MCF 10A (cell line): Measurements from ENCODE around the gene KCNJ10. TPM values are rescaled to one million over a fixed set of nuclear protein-coding genes. Genes with fewer than 3 reads are reported as not detected.

ENCODE experiments used
- BruUV-seq: library from RNA; stranded (reverse); fragments of 400-500 nt; replicated peaks from 2 replicates; lab custom pipeline; 2021; lab: Mats Ljungman, UMichigan
- CTCF ChIA-PET: fragments of 300-600 bp; sonication (Branson Sonifier 250); formaldehyde crosslinking; extraction: SDS; loops from one replicate; lab custom pipeline; 2021; ENCODE audit warnings: antibody characterized with exemption, inconsistent platforms; lab: Yijun Ruan, JAX
- POLR2A ChIA-PET: fragments of 300-600, 350-650 bp; sonication (Branson Sonifier 250); formaldehyde crosslinking; extraction: SDS; loops from one replicate; lab custom pipeline; 2020; ENCODE audit warnings: antibody characterized with exemption, inconsistent platforms; lab: Yijun Ruan, JAX
- DNase-seq: peaks from one replicate; pipeline ENCODE4 v3.0.0-alpha.2; 2018; ENCODE audit not compliant: unreplicated experiment
- H3K27ac Mint-ChIP-seq: one replicate; pipeline ENCODE4 v1.8.0; 2022; ENCODE audit warnings: mild to moderate bottlenecking, low read depth, mixed read lengths; ENCODE audit not compliant: unreplicated experiment
- H3K27me3 Mint-ChIP-seq: one replicate; pipeline ENCODE4 v1.8.0; 2022; ENCODE audit warnings: mixed read lengths; ENCODE audit not compliant: insufficient read depth, unreplicated experiment
- H3K36me3 Mint-ChIP-seq: one replicate; pipeline ENCODE4 v1.8.0; 2022; ENCODE audit warnings: mild to moderate bottlenecking, moderate library complexity, mixed read lengths; ENCODE audit not compliant: insufficient read depth, unreplicated experiment
- H3K4me1 Mint-ChIP-seq: one replicate; pipeline ENCODE4 v1.8.0; 2022; ENCODE audit warnings: mixed read lengths; ENCODE audit not compliant: insufficient read depth, unreplicated experiment
- H3K4me3 Mint-ChIP-seq: one replicate; pipeline ENCODE4 v1.8.0; 2022; ENCODE audit warnings: mild to moderate bottlenecking, moderate library complexity, mixed read lengths; ENCODE audit not compliant: unreplicated experiment
- H3K9me3 Mint-ChIP-seq: one replicate; pipeline ENCODE4 v1.8.0; 2022; ENCODE audit warnings: mixed read lengths; ENCODE audit not compliant: unreplicated experiment
- CTCF ChIP-seq: fragments of 200-600 bp; IDR thresholded peaks from one replicate; pipeline ENCODE4 v1.8.0; 2022; ENCODE audit warnings: antibody characterized with exemption, mild to moderate bottlenecking; ENCODE audit not compliant: unreplicated experiment
- intact Hi-C: fragments of 100-400 bp; cut with micrococcal nuclease; formaldehyde crosslinking; loops from 2 replicates; pipeline ENCODE4 v1.14.1; 2022
- total RNA-seq: library from RNA; stranded (reverse); gene quantifications from 2 replicates; pipeline ENCODE4 v1.2.3, GENCODE V29; 2022

Gene KCNJ10
- total RNA-seq, 1 experiment from 2014 or later, result not detected

GRCh38 chr1:160103658-160104408 is 33.9 kb upstream of the KCNJ10 start:
- Mint-ChIP-seq H3K9me3 (no peaks in the 10 kb centered on the region), H3K36me3 (no peaks in the 10 kb centered on the region), H3K4me1 (peaks cover 15% of the 10 kb centered on the region), H3K4me3 (no peak overlapping the region), H3K27ac (no peak overlapping the region), H3K27me3 (no peaks in the 10 kb centered on the region)
- TF ChIP-seq CTCF, result no peak
- CTCF ChIA-PET, result interaction anchor here (0.5 to 13.2 kb wide), 22 partner anchors 14 to 906 kb away, joined by 3 to 243 read pairs (median 6); partner anchors contain the start of genes CASQ1, DCAF8 and PEA15
- intact Hi-C loops, result no loop called here
- no TSS peak for BruUV-seq
- POLR2A ChIA-PET, result interaction anchor here (0.7 to 1.4 kb wide), 9 partner anchors 14 to 157 kb away, joined by 3 to 7 read pairs (median 4); no protein-coding TSS in a partner anchor
- DNase-seq, result no peak

GRCh38 chr1:160101717-160102522 is 32.0 kb upstream of the KCNJ10 start:
- BruUV-seq, result no TSS peak
- H3K9me3 Mint-ChIP-seq, result no peaks in the 10 kb centered on the region
- CTCF ChIA-PET, result interaction anchor here (0.6 to 13.2 kb wide), 66 partner anchors 9 to 1079 kb away, joined by 3 to 243 read pairs (median 5); partner anchors contain the start of genes CASQ1, DCAF8, KCNJ9 and PEA15
- POLR2A ChIA-PET, result interaction anchor here (0.6 to 2.9 kb wide), 13 partner anchors 8 to 242 kb away, joined by 3 to 15 read pairs (median 6); partner anchors contain the start of genes DCAF8 and PEX19
- no peak for DNase-seq
- TF ChIP-seq CTCF, result no peak
- H3K27ac Mint-ChIP-seq, result no peak overlapping the region
- no peaks in the 10 kb centered on the region for H3K36me3 Mint-ChIP-seq
- no peak overlapping the region for H3K4me3 Mint-ChIP-seq
- H3K27me3 Mint-ChIP-seq, result no peaks in the 10 kb centered on the region
- peaks cover 23% of the 10 kb centered on the region for H3K4me1 Mint-ChIP-seq
- intact Hi-C loops, result loop anchor here (1.0 kb wide), 7 partner anchors 61 to 314 kb away; no protein-coding TSS in a partner anchor

GRCh38 chr1:160101037-160101716 is 31.2 kb upstream of the KCNJ10 start:
- H3K27me3 Mint-ChIP-seq, result no peaks in the 10 kb centered on the region
- H3K27ac Mint-ChIP-seq, result no peak overlapping the region
- no peaks in the 10 kb centered on the region for H3K9me3 Mint-ChIP-seq
- no peak overlapping the region for H3K4me3 Mint-ChIP-seq
- no TSS peak for BruUV-seq
- H3K4me1 Mint-ChIP-seq, result peaks cover 30% of the 10 kb centered on the region
- intact Hi-C loops, result loop anchor here (1.0 kb wide), 7 partner anchors 62 to 315 kb away; no protein-coding TSS in a partner anchor
- ChIA-PET POLR2A (interaction anchor here (0.6 to 2.9 kb wide), 14 partner anchors 9 to 242 kb away, joined by 3 to 15 read pairs (median 6); partner anchors contain the start of genes DCAF8 and PEX19), CTCF (interaction anchor here (0.6 to 13.2 kb wide), 68 partner anchors 10 to 1053 kb away, joined by 3 to 243 read pairs (median 5); partner anchors contain the start of genes CASQ1, DCAF8, KCNJ9 and PEA15)
- no peaks in the 10 kb centered on the region for H3K36me3 Mint-ChIP-seq
- TF ChIP-seq CTCF, result peak; percentile 99
- DNase-seq, result peak; percentile 79
